H9 (cell line): ENCODE results near the gene C6orf15. TPM values are rescaled to one million over a fixed set of nuclear protein-coding genes. Genes with fewer than 3 reads are reported as not detected.

ENCODE experiments used
- DNase-seq: peaks from one replicate; pipeline ENCODE4 v3.0.0-alpha.2; 2017
- H2AFZ ChIP-seq: one replicate; pipeline ENCODE4 v1.6.1; 2013; ENCODE audit warnings: mild to moderate bottlenecking, low read length, control low read depth, moderate library complexity
- H2AK5ac ChIP-seq: 2 replicates; pipeline ENCODE4 v1.6.1; 2013; ENCODE audit warnings: low read length, control low read depth, mixed read lengths; ENCODE audit not compliant: insufficient read length
- H2BK120ac ChIP-seq: one replicate; pipeline ENCODE4 v1.6.1; 2013; ENCODE audit warnings: low read depth, mild to moderate bottlenecking, low read length, control low read depth, inconsistent platforms; ENCODE audit not compliant: poor library complexity, severe bottlenecking
- H2BK12ac ChIP-seq: 2 replicates; pipeline ENCODE4 v1.6.1; 2013; ENCODE audit warnings: low read length, control low read depth, mixed read lengths, low read depth; ENCODE audit not compliant: insufficient read length
- H2BK15ac ChIP-seq: 2 replicates; pipeline ENCODE4 v1.6.1; 2013; ENCODE audit warnings: low read depth, low read length, control low read depth
- H2BK20ac ChIP-seq: one replicate; pipeline ENCODE4 v1.6.1; 2013; ENCODE audit warnings: low read depth, mild to moderate bottlenecking, low read length, control low read depth, inconsistent platforms; ENCODE audit not compliant: poor library complexity, severe bottlenecking
- H2BK5ac ChIP-seq: 2 replicates; pipeline ENCODE4 v1.6.1; 2013; ENCODE audit warnings: low read length, control low read depth, mixed read lengths; ENCODE audit not compliant: insufficient read length
- H3K14ac ChIP-seq: 2 replicates; pipeline ENCODE4 v1.6.1; 2013; ENCODE audit warnings: low read length, control low read depth; ENCODE audit not compliant: insufficient read depth
- H3K18ac ChIP-seq: 2 replicates; pipeline ENCODE4 v1.6.1; 2013; ENCODE audit warnings: low read depth, mild to moderate bottlenecking, mixed read lengths, low read length, control low read depth; ENCODE audit not compliant: insufficient read length
- H3K23ac ChIP-seq: 2 replicates; pipeline ENCODE4 v1.6.1; 2013; ENCODE audit warnings: low read length, control low read depth, mixed read lengths, low read depth; ENCODE audit not compliant: insufficient read length
- H3K23me2 ChIP-seq: 2 replicates; pipeline ENCODE4 v1.6.1; 2013; ENCODE audit warnings: low read depth, mild to moderate bottlenecking, mixed read lengths, low read length, control low read depth; ENCODE audit not compliant: insufficient read length, poor library complexity, severe bottlenecking
- H3K27ac ChIP-seq: 2 replicates; pipeline ENCODE4 v1.5.1; 2013; ENCODE audit warnings: low read length, control low read depth, mixed read lengths, low read depth; ENCODE audit not compliant: insufficient read length
- H3K27me3 ChIP-seq: 2 replicates; pipeline ENCODE4 v1.6.1; 2013; ENCODE audit warnings: low read length, control low read depth, inconsistent platforms; ENCODE audit not compliant: insufficient read depth
- H3K4ac ChIP-seq: 2 replicates; pipeline ENCODE4 v1.6.1; 2013; ENCODE audit warnings: low read depth, mild to moderate bottlenecking, control low read depth, inconsistent platforms, low read length, moderate library complexity
- H3K4me1 ChIP-seq: 2 replicates; pipeline ENCODE4 v1.6.1; 2013; ENCODE audit warnings: low read length, control low read depth, inconsistent platforms; ENCODE audit not compliant: insufficient read depth
- H3K4me2 ChIP-seq: 2 replicates; pipeline ENCODE4 v1.6.1; 2013; ENCODE audit warnings: low read length, control low read depth, mixed read lengths; ENCODE audit not compliant: insufficient read length, insufficient read depth
- H3K56ac ChIP-seq: 2 replicates; pipeline ENCODE4 v1.6.1; 2013; ENCODE audit warnings: low read depth, mild to moderate bottlenecking, mixed read lengths, low read length, control low read depth; ENCODE audit not compliant: insufficient read length
- H3K79me1 ChIP-seq: 2 replicates; pipeline ENCODE4 v1.6.1; 2013; ENCODE audit warnings: low read depth, mild to moderate bottlenecking, moderate library complexity, low read length, control low read depth, inconsistent platforms; ENCODE audit not compliant: insufficient read depth, poor library complexity, severe bottlenecking
- H3K79me2 ChIP-seq: 2 replicates; pipeline ENCODE4 v1.6.1; 2013; ENCODE audit warnings: low read length, control low read depth, inconsistent platforms; ENCODE audit not compliant: insufficient read depth
- H3K9ac ChIP-seq: 2 replicates; pipeline ENCODE4 v1.6.1; 2013; ENCODE audit warnings: low read length, control low read depth, mixed read lengths; ENCODE audit not compliant: insufficient read length; ENCODE audit errors: extremely low read depth
- H3K9me3 ChIP-seq: one replicate; pipeline ENCODE4 v1.6.1; 2013; ENCODE audit warnings: low read depth, low read length, inconsistent platforms; ENCODE audit not compliant: control insufficient read depth
- H3T11ph ChIP-seq: one replicate; pipeline ENCODE4 v1.6.1; 2013; ENCODE audit warnings: mild to moderate bottlenecking, low read length, control low read depth, inconsistent platforms
- H4K20me1 ChIP-seq: one replicate; pipeline ENCODE4 v1.6.1; 2013; ENCODE audit not compliant: control insufficient read depth, insufficient read length, insufficient read depth
- H4K5ac ChIP-seq: 2 replicates; pipeline ENCODE4 v1.6.1; 2013; ENCODE audit warnings: low read depth, mild to moderate bottlenecking, mixed read lengths, low read length, control low read depth; ENCODE audit not compliant: insufficient read length
- H4K8ac ChIP-seq: replicated peaks from 2 replicates; pipeline ENCODE4 v1.6.1; 2013; ENCODE audit warnings: low read length, control low read depth, mixed read lengths, low read depth; ENCODE audit not compliant: insufficient read length
- H4K91ac ChIP-seq: 2 replicates; pipeline ENCODE4 v1.6.1; 2013; ENCODE audit warnings: low read depth, mild to moderate bottlenecking, moderate library complexity, mixed read lengths, low read length, control low read depth; ENCODE audit not compliant: insufficient read length
- H3K27ac Mint-ChIP-seq, 3 experiments: 2 replicates in 2 of 3; 3 replicates in 1 of 3; pipeline ENCODE4 v1.8.0; 2020 to 2021; ENCODE audit warnings: mixed read lengths in 3 of 3, mild to moderate bottlenecking in 1 of 3, moderate library complexity in 1 of 3
- H3K27me3 Mint-ChIP-seq: 2 replicates; pipeline ENCODE4 v1.8.0; 2021; ENCODE audit warnings: low read depth, mild to moderate bottlenecking, moderate library complexity, mixed read lengths
- H3K36me3 Mint-ChIP-seq, 3 experiments: 2 replicates in 2 of 3; 3 replicates in 1 of 3; pipeline ENCODE4 v1.8.0; 2020 to 2021; ENCODE audit warnings: low read depth in 3 of 3, mixed read lengths in 3 of 3; ENCODE audit not compliant: insufficient read depth in 1 of 3
- H3K4me1 Mint-ChIP-seq, 2 experiments: 2 replicates each; pipeline ENCODE4 v1.8.0; 2020; ENCODE audit warnings: mixed read lengths in 2 of 2
- H3K4me3 Mint-ChIP-seq, 2 experiments: 2 replicates in 1 of 2; 3 replicates in 1 of 2; pipeline ENCODE4 v1.8.0; 2020 to 2021; ENCODE audit warnings: mild to moderate bottlenecking in 2 of 2, mixed read lengths in 2 of 2, moderate library complexity in 1 of 2
- H3K9me3 Mint-ChIP-seq, 2 experiments: 2 replicates in 1 of 2; 3 replicates in 1 of 2; pipeline ENCODE4 v1.8.0; 2020; ENCODE audit warnings: mild to moderate bottlenecking in 2 of 2, mixed read lengths in 2 of 2, moderate library complexity in 1 of 2
- WGBS: extraction: QIAGEN DNeasy Blood & Tissue Kit; methylation state at CpG from one replicate; pipeline ENCODE4 v1.1.7; 2013; ENCODE audit warnings: missing lambda C conversion rate, low lambda C conversion rate, mixed read lengths; ENCODE audit not compliant: insufficient read length; ENCODE audit errors: extremely low coverage; 5-methylcytosine and 5-hydroxymethylcytosine counted together
- total RNA-seq: library from RNA; stranded (reverse); gene quantifications from 2 replicates; pipeline ENCODE4 v1.2.1, GENCODE V29; 2021
- TF ChIP-seq, protein P1 (sequence below): fragments of 200-600 bp; sonication (generic); conservative IDR thresholded peaks from 3 replicates; pipeline ENCODE4 v1.8.0; 2021; ENCODE audit warnings: antibody characterized with exemption, mild to moderate bottlenecking

Gene C6orf15
- total RNA-seq, 1 experiment from 2014 or later, result not detected

DNA sequence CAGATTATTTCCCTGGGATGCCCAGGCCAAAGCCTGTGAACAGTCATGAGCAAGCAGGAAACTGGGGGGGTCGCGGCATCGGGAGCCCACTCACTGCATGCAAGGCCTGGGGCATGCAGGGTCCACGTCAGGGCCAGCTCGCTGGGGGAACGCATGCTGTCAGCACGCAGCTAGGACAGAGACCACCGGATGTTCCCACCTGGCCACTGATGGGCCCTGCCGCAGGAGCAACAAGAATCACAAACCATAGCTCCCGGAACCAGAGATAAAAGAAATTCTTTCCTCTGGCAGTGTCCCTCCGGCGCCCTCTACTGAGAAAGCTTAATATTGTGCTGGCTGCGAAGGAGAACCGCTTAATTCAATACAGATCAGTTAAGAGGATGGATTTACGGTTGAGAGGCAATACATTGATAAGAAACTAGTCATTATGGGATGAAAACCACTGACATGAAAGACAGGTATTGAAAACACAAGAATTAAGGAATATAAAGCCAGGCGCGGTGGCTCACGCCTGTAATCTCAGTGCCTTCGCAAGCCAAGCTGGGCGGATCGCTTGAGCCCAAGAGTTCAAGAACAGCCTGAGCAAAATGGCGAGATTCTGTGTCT lies 32.6 kb downstream of the C6orf15 start:
- Histone ChIP-seq H2BK120ac (no peak overlapping the region), H2AFZ (no peak overlapping the region), H4K91ac (no peak overlapping the region), H3K18ac (peak overlapping the region; percentile 82), H3K4ac (no peak overlapping the region), H3K79me2 (no peaks in the 10 kb centered on the region), H3K14ac (peak overlapping the region; percentile 52), H2BK5ac (no peak overlapping the region), H4K5ac (no peak overlapping the region), H4K8ac (peak overlapping the region; percentile 63), H2BK20ac (no peak overlapping the region), H3K23ac (no peak overlapping the region), H2BK15ac (no peak overlapping the region), H3K27ac (no peak overlapping the region), H3K23me2 (no peaks in the 10 kb centered on the region), H3K9me3 (no peaks in the 10 kb centered on the region), H3K9ac (no peak overlapping the region), H3K56ac (no peak overlapping the region), H3K4me2 (no peak overlapping the region), H2BK12ac (no peak overlapping the region), H4K20me1 (no peaks in the 10 kb centered on the region), H3K27me3 (no peaks in the 10 kb centered on the region), H3K79me1 (no peaks in the 10 kb centered on the region), H3K4me1 (peaks cover 4% of the 10 kb centered on the region; the same call in 1 of the 2 replicates), H2AK5ac (no peak overlapping the region), H3T11ph (no peak overlapping the region)
- H3K4me1 Mint-ChIP-seq, result peaks cover 22 to 24% of the 10 kb centered on the region in 2 experiments
- H3K9me3 Mint-ChIP-seq, result no peaks in the 10 kb centered on the region
- no peak overlapping the region for H3K4me3 Mint-ChIP-seq
- no peaks in the 10 kb centered on the region for H3K36me3 Mint-ChIP-seq
- H3K27ac Mint-ChIP-seq, result peak overlapping the region in 1 of 3 experiments; percentile 79; a peak in 1 of 7 replicates
- peak; percentile 82 for DNase-seq
- no CpG with 5 or more reads among the region's 22 CpGs for WGBS
- no peaks in the 10 kb centered on the region for H3K27me3 Mint-ChIP-seq
- TF ChIP-seq, protein P1, sequence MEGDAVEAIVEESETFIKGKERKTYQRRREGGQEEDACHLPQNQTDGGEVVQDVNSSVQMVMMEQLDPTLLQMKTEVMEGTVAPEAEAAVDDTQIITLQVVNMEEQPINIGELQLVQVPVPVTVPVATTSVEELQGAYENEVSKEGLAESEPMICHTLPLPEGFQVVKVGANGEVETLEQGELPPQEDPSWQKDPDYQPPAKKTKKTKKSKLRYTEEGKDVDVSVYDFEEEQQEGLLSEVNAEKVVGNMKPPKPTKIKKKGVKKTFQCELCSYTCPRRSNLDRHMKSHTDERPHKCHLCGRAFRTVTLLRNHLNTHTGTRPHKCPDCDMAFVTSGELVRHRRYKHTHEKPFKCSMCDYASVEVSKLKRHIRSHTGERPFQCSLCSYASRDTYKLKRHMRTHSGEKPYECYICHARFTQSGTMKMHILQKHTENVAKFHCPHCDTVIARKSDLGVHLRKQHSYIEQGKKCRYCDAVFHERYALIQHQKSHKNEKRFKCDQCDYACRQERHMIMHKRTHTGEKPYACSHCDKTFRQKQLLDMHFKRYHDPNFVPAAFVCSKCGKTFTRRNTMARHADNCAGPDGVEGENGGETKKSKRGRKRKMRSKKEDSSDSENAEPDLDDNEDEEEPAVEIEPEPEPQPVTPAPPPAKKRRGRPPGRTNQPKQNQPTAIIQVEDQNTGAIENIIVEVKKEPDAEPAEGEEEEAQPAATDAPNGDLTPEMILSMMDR, result peak; percentile 92
